Endothelial cell of umbilical vein (primary cell): ENCODE measurements around the gene GPR183. TPM values are rescaled to one million over a fixed set of nuclear protein-coding genes. Genes with fewer than 3 reads are reported as not detected.

ENCODE experiments used
- BruUV-seq: library from RNA; stranded (reverse); fragments of 400-500 nt; replicated peaks from 2 replicates; lab custom pipeline; 2021; lab: Mats Ljungman, UMichigan
- CTCF ChIA-PET: fragments of 300-600, 350-600 bp; sonication (Branson Sonifier 250); formaldehyde crosslinking; loops from one replicate; lab custom pipeline; 2021; ENCODE audit warnings: antibody characterized with exemption, inconsistent platforms; lab: Charles Lee
- POLR2A ChIA-PET: fragments of 300-600, 350-600 bp; sonication (Branson Sonifier 250); formaldehyde crosslinking; loops from one replicate; lab custom pipeline; 2021; ENCODE audit warnings: antibody characterized with exemption, inconsistent platforms; lab: Charles Lee
- DNase-seq: peaks from one replicate; pipeline ENCODE4 v3.0.0-alpha.2; 2011; ENCODE audit warnings: low read depth, low spot score
- FAIRE-seq: peaks from 2 replicates; lab custom pipeline; 2011; peaks lifted over from hg19 to GRCh38; lab: Jason Lieb, UNC
- H2AFZ ChIP-seq: 2 replicates; pipeline ENCODE4 v1.6.0; 2012; ENCODE audit warnings: low read depth, low read length, control low read depth, inconsistent platforms
- H3K27ac ChIP-seq: 2 replicates; pipeline ENCODE4 v1.5.1; 2011; ENCODE audit warnings: low read depth, mild to moderate bottlenecking, control low read depth, low read length, moderate library complexity; ENCODE audit not compliant: insufficient read depth
- H3K27me3 ChIP-seq, 2 experiments: 2 replicates each; pipeline versions ENCODE4 v1.6.0 to v1.6.1; 2011; ENCODE audit warnings: low read length in 2 of 2, mixed read lengths in 1 of 2; ENCODE audit not compliant: control insufficient read depth in 2 of 2, insufficient read depth in 2 of 2
- H3K36me3 ChIP-seq, 2 experiments: 2 replicates in 1 of 2; 3 replicates in 1 of 2; pipeline ENCODE4 v1.5.1; 2011; ENCODE audit warnings: low read length in 2 of 2, mild to moderate bottlenecking in 1 of 2, moderate library complexity in 1 of 2; ENCODE audit not compliant: control insufficient read depth in 2 of 2, insufficient read depth in 2 of 2; ENCODE audit errors: extremely low read depth in 1 of 2
- H3K4me1 ChIP-seq: 3 replicates; pipeline ENCODE4 v1.5.1; 2011; ENCODE audit warnings: mild to moderate bottlenecking, low read length; ENCODE audit not compliant: control insufficient read depth, insufficient read depth; ENCODE audit errors: extremely low read depth
- H3K4me2 ChIP-seq: 2 replicates; pipeline ENCODE4 v1.6.1; 2011; ENCODE audit warnings: low read length, control low read depth, mixed read lengths; ENCODE audit not compliant: insufficient read depth
- H3K4me3 ChIP-seq, 3 experiments: fragments of 200-600 bp in 1 of 3; sonication (generic), shearing (Covaris generic) in 1 of 3; replicated peaks in 1 of 3; 2 replicates each; pipeline ENCODE4 v1.5.1; 2011 to 2016; ENCODE audit warnings: control low read depth in 3 of 3, low read length in 3 of 3, mild to moderate bottlenecking in 2 of 3, inconsistent platforms in 1 of 3, low read depth in 1 of 3, moderate library complexity in 1 of 3; ENCODE audit not compliant: insufficient read depth in 1 of 3
- H3K79me2 ChIP-seq: 2 replicates; pipeline ENCODE4 v1.6.0; 2012; ENCODE audit warnings: low read length, inconsistent platforms; ENCODE audit not compliant: control insufficient read depth, insufficient read depth
- H3K9ac ChIP-seq: replicated peaks from 2 replicates; pipeline ENCODE3; 2011; ENCODE audit warnings: low read length, control low read depth; ENCODE audit not compliant: insufficient read depth; ENCODE audit errors: extremely low read depth
- H3K9me1 ChIP-seq: replicated peaks from 3 replicates; pipeline ENCODE4 v1.6.0; 2011; ENCODE audit warnings: mild to moderate bottlenecking, low read length; ENCODE audit not compliant: control insufficient read depth, insufficient read depth; ENCODE audit errors: extremely low read depth
- H3K9me3 ChIP-seq: replicated peaks from 2 replicates; pipeline ENCODE4 v1.5.1; 2012; ENCODE audit warnings: low read length, inconsistent platforms; ENCODE audit not compliant: control insufficient read depth, insufficient read depth
- H4K20me1 ChIP-seq: replicated peaks from 2 replicates; pipeline ENCODE3; 2011; ENCODE audit warnings: mild to moderate bottlenecking, low read length; ENCODE audit not compliant: control insufficient read depth, insufficient read depth; ENCODE audit errors: extremely low read depth
- CTCF ChIP-seq, 2 donors: IDR thresholded peaks; 1 replicate in 1 of 2; 2 replicates in 1 of 2; pipeline ENCODE4 v1.5.1; 2011; ENCODE audit warnings: low read length in 2 of 2, mild to moderate bottlenecking in 2 of 2, moderate library complexity in 2 of 2, control low read depth in 1 of 2, inconsistent platforms in 1 of 2, low read depth in 1 of 2; ENCODE audit not compliant: insufficient read depth in 1 of 2; ENCODE audit errors: extremely low read depth in 1 of 2
- EZH2 ChIP-seq: IDR thresholded peaks from 2 replicates; pipeline ENCODE4 v1.6.1; 2012; ENCODE audit warnings: borderline replicate concordance, low read depth, mild to moderate bottlenecking, moderate library complexity, low read length, inconsistent platforms; ENCODE audit not compliant: severe bottlenecking
- FOS ChIP-seq: IDR thresholded peaks from 2 replicates; pipeline ENCODE4 v1.6.1; 2011; ENCODE audit warnings: mild to moderate bottlenecking, low read length, moderate library complexity, borderline replicate concordance; ENCODE audit not compliant: insufficient read depth
- GATA2 ChIP-seq: IDR thresholded peaks from 2 replicates; pipeline ENCODE4 v1.7.0; 2011; ENCODE audit warnings: low read depth, mild to moderate bottlenecking, moderate library complexity, mixed read lengths, low read length; ENCODE audit not compliant: insufficient read length, insufficient read depth
- JUN ChIP-seq: IDR thresholded peaks from 2 replicates; pipeline ENCODE4 v1.6.1; 2011; ENCODE audit warnings: borderline replicate concordance, low read depth; ENCODE audit not compliant: insufficient read length, insufficient read depth
- MAX ChIP-seq: IDR thresholded peaks from 2 replicates; pipeline ENCODE4 v1.6.1; 2011; ENCODE audit not compliant: insufficient read depth, insufficient read length
- MYC ChIP-seq: IDR thresholded peaks from one replicate; pipeline ENCODE4 v1.6.1; 2011; ENCODE audit warnings: mild to moderate bottlenecking, low read depth, low read length
- POLR2A ChIP-seq: IDR thresholded peaks from 2 replicates; pipeline ENCODE4 v1.6.1; 2012; ENCODE audit warnings: low read depth, mild to moderate bottlenecking, control low read depth, low read length
- POLR2AphosphoS5 ChIP-seq: IDR thresholded peaks from 2 replicates; pipeline ENCODE4 v1.6.1; 2012; ENCODE audit warnings: low read depth, mild to moderate bottlenecking, control low read depth, low read length, moderate library complexity; ENCODE audit not compliant: insufficient read depth
- dilution Hi-C: fragments of 300-500 bp; cut with MboI; formaldehyde crosslinking; loops from one replicate; pipeline ENCODE4 v1.15.0; 2019; ENCODE audit warnings: low sequenced_read_pairs; ENCODE audit not compliant: extremely low pct_ligation_motif_present
- intact Hi-C: fragments of 100-400 bp; cut with micrococcal nuclease; formaldehyde crosslinking; loops from one replicate; pipeline ENCODE4 v1.10.0; 2022
- polyA plus RNA-seq, 4 experiments: library from polyadenylated mRNA; depleted of rRNA in 3 of 4; stranded (reverse) in 3 of 4; unstranded in 1 of 4; fragments of >200 nt; gene quantifications; 2 replicates each; pipeline versions ENCODE4 v1.2.1 to v1.2.3, GENCODE V29; 2011 to 2012; ENCODE audit warnings: missing spikeins in 1 of 4
- total RNA-seq: library from RNA; stranded (reverse); gene quantifications from 2 replicates; pipeline ENCODE4 v1.2.3, GENCODE V29; 2021

The GPR183 gene
- total and polyA plus RNA-seq, 2 donors (not counting 3 experiments of a cell fraction or from before 2014, with no cell fraction given), result 0.23 TPM; not detected in 1

GRCh38 chr13:99285432-99286182, 21.6 kb downstream of the GPR183 start:
- intact Hi-C loops, result no loop called here
- no peaks in the 10 kb centered on the region for H3K4me1 ChIP-seq
- H3K27me3 ChIP-seq, result no peaks in the 10 kb centered on the region
- ChIA-PET CTCF (interaction anchor here (0.8 to 1.8 kb wide), 5 partner anchors 10 to 220 kb away, joined by 3 to 9 read pairs (median 4); no protein-coding TSS in a partner anchor), POLR2A (interaction anchor here (0.6 kb wide), 1 partner anchor 142 kb away, joined by 5 read pairs; no protein-coding TSS in a partner anchor)
- H3K9me3 ChIP-seq, result no peaks in the 10 kb centered on the region
- dilution Hi-C loops, result no loop called here
- no peak for TF ChIP-seq CTCF (IDR thresholded peaks at IDR 0.05; ENCODE audit: extremely low read depth in 1 of 2, insufficient read depth in 1 of 2, low read depth in 1 of 2, low read length in 2 of 2)
- TF ChIP-seq EZH2, result no peak
- TF ChIP-seq POLR2A, result no peak
- TF ChIP-seq GATA2, result no peak
- TF ChIP-seq FOS, result no peak
- TF ChIP-seq MYC, result no peak
- no peak for TF ChIP-seq MAX
- no peak for TF ChIP-seq POLR2AphosphoS5
- no peak for TF ChIP-seq JUN
- no peaks in the 10 kb centered on the region for H4K20me1 ChIP-seq
- no peak overlapping the region for H3K9ac ChIP-seq
- no peaks in the 10 kb centered on the region for H3K79me2 ChIP-seq
- DNase-seq, result no peak
- no peak overlapping the region for H3K4me2 ChIP-seq
- FAIRE-seq, result no peak
- no peak overlapping the region for H3K4me3 ChIP-seq
- H2AFZ ChIP-seq, result no peak overlapping the region
- H3K36me3 ChIP-seq, result no peaks in the 10 kb centered on the region
- H3K9me1 ChIP-seq, result no peaks in the 10 kb centered on the region
- no peak overlapping the region for H3K27ac ChIP-seq
- BruUV-seq, result no TSS peak
